Testis (tissue), 2 donors: ENCODE results near the gene SP140.

Experiments used
- POLR2A ChIP-seq: fragments of 450-650 bp; IDR thresholded peaks from one replicate; pipeline ENCODE4 v1.6.1; 2017; ENCODE audit warnings: antibody characterized with exemption, mild to moderate bottlenecking, moderate library complexity
- TF ChIP-seq, protein P1 (sequence below), 3 experiments: fragments of 450-650 bp in 2 of 3; fragments of 200-600 bp in 1 of 3; sonication (generic) in 1 of 3; IDR thresholded peaks; one replicate each; pipeline ENCODE4 v1.5.1; 2016 to 2019; ENCODE audit warnings: antibody characterized with exemption in 3 of 3, mild to moderate bottlenecking in 2 of 3, moderate library complexity in 1 of 3

DNA sequence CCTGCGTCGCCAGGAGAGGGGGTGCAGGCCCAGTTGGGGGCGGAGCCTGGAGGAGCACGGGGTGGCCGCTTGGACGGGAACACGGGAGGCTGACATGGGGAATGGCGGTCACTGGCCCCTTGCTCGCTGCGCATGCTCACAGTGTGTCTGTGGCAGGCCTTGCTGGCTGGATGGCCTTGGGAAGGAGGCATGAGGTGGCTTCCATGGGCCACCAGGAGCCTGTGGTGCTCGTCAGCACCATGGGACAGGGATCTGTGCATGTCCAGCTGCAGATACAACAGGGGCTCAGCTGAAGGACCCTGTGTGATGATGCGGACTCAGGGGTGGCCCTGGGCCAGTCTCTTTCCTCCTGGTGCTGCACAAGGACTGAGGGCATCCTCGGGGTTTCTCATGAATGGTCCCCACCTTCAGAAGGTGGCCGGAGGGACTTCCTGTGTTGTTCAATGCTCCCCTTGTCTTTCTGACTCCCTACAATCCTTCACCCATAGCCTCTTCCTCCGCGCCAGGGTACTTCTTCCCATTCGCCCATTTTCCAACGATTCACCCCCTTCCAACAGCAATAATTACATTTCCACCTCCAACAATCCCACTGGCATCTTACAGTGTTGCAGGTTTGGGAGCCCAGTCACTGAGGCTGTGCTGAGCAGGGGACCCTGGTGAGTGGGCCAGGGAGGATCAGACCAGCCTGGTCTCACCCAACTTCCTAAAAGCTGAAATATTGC is 98.0 kb downstream of the SP140 start:
- TF ChIP-seq, protein P1, sequence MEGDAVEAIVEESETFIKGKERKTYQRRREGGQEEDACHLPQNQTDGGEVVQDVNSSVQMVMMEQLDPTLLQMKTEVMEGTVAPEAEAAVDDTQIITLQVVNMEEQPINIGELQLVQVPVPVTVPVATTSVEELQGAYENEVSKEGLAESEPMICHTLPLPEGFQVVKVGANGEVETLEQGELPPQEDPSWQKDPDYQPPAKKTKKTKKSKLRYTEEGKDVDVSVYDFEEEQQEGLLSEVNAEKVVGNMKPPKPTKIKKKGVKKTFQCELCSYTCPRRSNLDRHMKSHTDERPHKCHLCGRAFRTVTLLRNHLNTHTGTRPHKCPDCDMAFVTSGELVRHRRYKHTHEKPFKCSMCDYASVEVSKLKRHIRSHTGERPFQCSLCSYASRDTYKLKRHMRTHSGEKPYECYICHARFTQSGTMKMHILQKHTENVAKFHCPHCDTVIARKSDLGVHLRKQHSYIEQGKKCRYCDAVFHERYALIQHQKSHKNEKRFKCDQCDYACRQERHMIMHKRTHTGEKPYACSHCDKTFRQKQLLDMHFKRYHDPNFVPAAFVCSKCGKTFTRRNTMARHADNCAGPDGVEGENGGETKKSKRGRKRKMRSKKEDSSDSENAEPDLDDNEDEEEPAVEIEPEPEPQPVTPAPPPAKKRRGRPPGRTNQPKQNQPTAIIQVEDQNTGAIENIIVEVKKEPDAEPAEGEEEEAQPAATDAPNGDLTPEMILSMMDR (IDR thresholded peaks at IDR 0.05): no peak
- no peak for TF ChIP-seq POLR2A
